GM23338 (cell line): ENCODE data around the gene USP19. TPM values are rescaled to one million over a fixed set of nuclear protein-coding genes. Genes with fewer than 3 reads are reported as not detected.

Source experiments
- ATAC-seq: fragments of 200-7000 bp; cut with Tn5 transposase; 3 replicates; pipeline ENCODE4 v1.9.1; 2020
- DNase-seq: peaks from one replicate; pipeline ENCODE4 v3.0.0-alpha.2; 2015; ENCODE audit warnings: low spot score
- H2AFZ ChIP-seq: fragments of 200-600 bp; sonication (generic); 2 replicates; pipeline ENCODE4 v1.8.0; 2016; ENCODE audit warnings: antibody characterized with exemption, mild to moderate bottlenecking, moderate library complexity
- H3F3A ChIP-seq: fragments of 200-600 bp; sonication (generic); replicated peaks from 2 replicates; pipeline ENCODE4 v1.8.0; 2017; ENCODE audit warnings: antibody characterized with exemption, mixed run types, low read depth
- H3K27ac ChIP-seq: fragments of 200-600 bp; sonication (generic); 2 replicates; pipeline ENCODE4 v1.6.1; 2016; ENCODE audit warnings: low read depth
- H3K27me3 ChIP-seq: fragments of 200-600 bp; sonication (generic); 2 replicates; pipeline ENCODE4 v1.8.0; 2016; ENCODE audit warnings: mild to moderate bottlenecking, mixed run types, moderate library complexity; ENCODE audit not compliant: insufficient read depth
- H3K36me3 ChIP-seq: fragments of 200-600 bp; sonication (generic); 2 replicates; pipeline ENCODE4 v1.8.0; 2016; ENCODE audit warnings: mild to moderate bottlenecking; ENCODE audit not compliant: insufficient read depth
- H3K4me1 ChIP-seq: fragments of 200-600 bp; sonication (generic); 2 replicates; pipeline ENCODE4 v1.8.0; 2016; ENCODE audit warnings: mild to moderate bottlenecking, moderate library complexity; ENCODE audit not compliant: insufficient read depth
- H3K4me2 ChIP-seq: fragments of 200-600 bp; sonication (generic); 2 replicates; pipeline ENCODE4 v1.7.1; 2017; ENCODE audit warnings: mixed run types
- H3K4me3 ChIP-seq: fragments of 200-600 bp; sonication (generic); 2 replicates; pipeline ENCODE4 v1.6.1; 2016; ENCODE audit warnings: mixed run types
- H3K79me2 ChIP-seq: fragments of 200-600 bp; sonication (generic); replicated peaks from 2 replicates; pipeline ENCODE4 v1.8.0; 2017; ENCODE audit warnings: mild to moderate bottlenecking; ENCODE audit not compliant: insufficient read depth
- H3K9me2 ChIP-seq: fragments of 200-600 bp; sonication (generic); 2 replicates; pipeline ENCODE4 v1.8.0; 2017; ENCODE audit not compliant: insufficient read depth
- H4K20me1 ChIP-seq: fragments of 200-600 bp; sonication (generic); replicated peaks from 2 replicates; pipeline ENCODE4 v1.8.0; 2017; ENCODE audit warnings: mild to moderate bottlenecking; ENCODE audit not compliant: insufficient read depth
- H3K27ac Mint-ChIP-seq: 2 replicates; pipeline ENCODE4 v1.8.0; 2020; ENCODE audit warnings: inconsistent platforms, mild to moderate bottlenecking, moderate library complexity, mixed read lengths
- H3K27me3 Mint-ChIP-seq: 3 replicates; pipeline ENCODE4 v1.8.0; 2022; ENCODE audit warnings: low read depth, mild to moderate bottlenecking, moderate library complexity, mixed read lengths, inconsistent platforms; ENCODE audit not compliant: insufficient read depth, poor library complexity
- H3K36me3 Mint-ChIP-seq: 3 replicates; pipeline ENCODE4 v1.8.0; 2021; ENCODE audit warnings: low read depth, mild to moderate bottlenecking, inconsistent platforms, moderate library complexity, mixed read lengths
- H3K4me1 Mint-ChIP-seq: 3 replicates; pipeline ENCODE4 v1.8.0; 2020; ENCODE audit warnings: mild to moderate bottlenecking, inconsistent platforms, mixed read lengths
- H3K4me3 Mint-ChIP-seq: 3 replicates; pipeline ENCODE4 v1.8.0; 2021; ENCODE audit warnings: moderate library complexity, mild to moderate bottlenecking, inconsistent platforms, mixed read lengths
- H3K9me3 Mint-ChIP-seq: 3 replicates; pipeline ENCODE4 v1.8.0; 2020; ENCODE audit warnings: moderate library complexity, mild to moderate bottlenecking, inconsistent platforms, mixed read lengths
- CREB1 ChIP-seq: fragments of 250-450 bp; sonication (Bioruptor Pico); IDR thresholded peaks from 2 replicates; pipeline ENCODE4 v1.5.0; 2020; ENCODE audit warnings: low read depth, mild to moderate bottlenecking, moderate library complexity
- CTCF ChIP-seq, 2 experiments: fragments of 200-600 bp in 1 of 2; sonication (generic) in 1 of 2; conservative IDR thresholded peaks; 2 replicates each; pipeline versions ENCODE4 v1.5.1 to v1.6.1; 2016 to 2017; ENCODE audit warnings: antibody characterized with exemption in 2 of 2, low read depth in 2 of 2, mild to moderate bottlenecking in 2 of 2, moderate library complexity in 1 of 2
- ETS1 ChIP-seq: IDR thresholded peaks from 2 replicates; pipeline ENCODE4 v1.6.1; 2016; ENCODE audit warnings: antibody characterized with exemption
- EZH2 ChIP-seq: fragments of 200-600 bp; sonication (generic); IDR thresholded peaks from one replicate; pipeline ENCODE4 v1.8.0; 2017; ENCODE audit warnings: antibody characterized with exemption, mild to moderate bottlenecking, low read depth; ENCODE audit not compliant: unreplicated experiment
- EZH2phosphoT487 ChIP-seq: fragments of 200-600 bp; sonication (generic); IDR thresholded peaks from one replicate; pipeline ENCODE4 v1.8.1; 2018; ENCODE audit warnings: antibody characterized with exemption; ENCODE audit not compliant: unreplicated experiment
- JUNB ChIP-seq: IDR thresholded peaks from one replicate; pipeline ENCODE4 v1.6.1; 2016; ENCODE audit warnings: antibody characterized with exemption; ENCODE audit not compliant: unreplicated experiment
- NANOG ChIP-seq: IDR thresholded peaks from 2 replicates; pipeline ENCODE4 v1.6.1; 2016; ENCODE audit warnings: antibody characterized with exemption, borderline replicate concordance
- POLR2AphosphoS5 ChIP-seq: IDR thresholded peaks from 2 replicates; pipeline ENCODE4 v1.6.1; 2016; ENCODE audit warnings: antibody characterized with exemption, low read depth
- REST ChIP-seq: IDR thresholded peaks from one replicate; pipeline ENCODE4 v1.6.1; 2018; ENCODE audit warnings: antibody characterized with exemption; ENCODE audit not compliant: unreplicated experiment
- STAT1 ChIP-seq: IDR thresholded peaks from one replicate; pipeline ENCODE4 v1.6.1; 2016; ENCODE audit warnings: antibody characterized with exemption; ENCODE audit not compliant: unreplicated experiment
- ZNF114 ChIP-seq: fragments of 250-450 bp; sonication (Bioruptor Pico); IDR thresholded peaks from 2 replicates; pipeline ENCODE4 v1.5.0; 2020; ENCODE audit warnings: mild to moderate bottlenecking, moderate library complexity
- ZNF331 ChIP-seq: fragments of 250-450 bp; sonication (Bioruptor Pico); IDR thresholded peaks from 2 replicates; pipeline ENCODE4 v1.5.0; 2020; ENCODE audit warnings: low read depth, mild to moderate bottlenecking, moderate library complexity
- ZNF462 ChIP-seq: fragments of 250-450 bp; sonication (Bioruptor Pico); IDR thresholded peaks from 2 replicates; pipeline ENCODE4 v1.5.0; 2020; ENCODE audit warnings: mild to moderate bottlenecking, moderate library complexity
- polyA plus RNA-seq: library from polyadenylated mRNA; unstranded; fragments of >200 nt; fragmentation: Nextera tagmentation; extraction: Ambion mirVana; gene quantifications from 2 replicates; pipeline ENCODE4 v1.2.1, GENCODE V29; 2016
- total RNA-seq: library from RNA; depleted of rRNA; stranded (reverse); fragments of >200 nt; shearing (Covaris generic); gene quantifications from 2 replicates; pipeline ENCODE4 v1.2.3, GENCODE V29; 2014

Gene USP19
- total and polyA plus RNA-seq, 2 experiments from 2014 or later: 13.2 to 62.0 TPM

- no peaks in the 10 kb centered on the region; the same call in 2 of the 3 replicates for H3K9me3 Mint-ChIP-seq
- Histone ChIP-seq H3F3A (peaks cover 21% of the 10 kb centered on the region), H2AFZ (no peak overlapping the region), H3K9me2 (no peaks in the 10 kb centered on the region), H3K27me3 (no peaks in the 10 kb centered on the region), H4K20me1 (no peaks in the 10 kb centered on the region), H3K4me3 (peak overlapping the region; percentile 94; the same call in 1 of the 2 replicates), H3K4me1 (peaks cover 4% of the 10 kb centered on the region; the same call in 1 of the 2 replicates), H3K36me3 (peaks cover 15% of the 10 kb centered on the region), H3K79me2 (peaks cover 10% of the 10 kb centered on the region), H3K27ac (no peak overlapping the region), H3K4me2 (peak overlapping the region; percentile 96)
- DNase-seq: no peak
- peak overlapping the region; percentile 87 for H3K4me3 Mint-ChIP-seq
- H3K36me3 Mint-ChIP-seq: peaks cover 46% of the 10 kb centered on the region
- peaks cover 7% of the 10 kb centered on the region for H3K27me3 Mint-ChIP-seq
- H3K27ac Mint-ChIP-seq: no peak overlapping the region
- no peak for ATAC-seq
- TF ChIP-seq CTCF (conservative IDR thresholded peaks at IDR 0.05; ENCODE audit: low read depth in 2 of 2) (no peak), ZNF114 (CRISPR knock-in tag) (no peak), EZH2phosphoT487 (no peak), EZH2 (no peak), ETS1 (no peak), ZNF331 (no peak), CREB1 (CRISPR knock-in tag) (no peak), POLR2AphosphoS5 (no peak), ZNF462 (CRISPR knock-in tag) (no peak), REST (no peak), NANOG (no peak), STAT1 (no peak), JUNB (no peak)
- peaks cover 4% of the 10 kb centered on the region; the same call in 2 of the 3 replicates for H3K4me1 Mint-ChIP-seq
These were observed 1.2 kb downstream of the USP19 start for GRCh38 chr3:49119439-49119838.
